HEK293T (cell line): ENCODE results near the gene NHSL2.

Experiments used
- ARNT ChIP-seq: fragments of 450-650 bp; IDR thresholded peaks from 2 replicates; pipeline ENCODE4 v1.6.1; 2017; ENCODE audit warnings: mild to moderate bottlenecking
- BHLHE40 ChIP-seq: fragments of 450-650 bp; IDR thresholded peaks from 2 replicates; pipeline ENCODE4 v1.6.1; 2016; ENCODE audit warnings: mild to moderate bottlenecking, moderate library complexity, borderline replicate concordance
- CTBP1 ChIP-seq: fragments of 450-650 bp; IDR thresholded peaks from 2 replicates; pipeline ENCODE4 v1.6.1; 2016; ENCODE audit warnings: borderline replicate concordance
- FOXA1 ChIP-seq: fragments of 450-650 bp; IDR thresholded peaks from 2 replicates; pipeline ENCODE4 v1.6.1; 2016; ENCODE audit warnings: mild to moderate bottlenecking
- FOXK2 ChIP-seq: fragments of 450-650 bp; IDR thresholded peaks from 2 replicates; pipeline ENCODE4 v1.6.1; 2016; ENCODE audit warnings: mild to moderate bottlenecking
- FOXM1 ChIP-seq: fragments of 450-650 bp; IDR thresholded peaks from 2 replicates; pipeline ENCODE4 v1.6.1; 2017; ENCODE audit warnings: mild to moderate bottlenecking, borderline replicate concordance
- HDGF ChIP-seq: fragments of 450-650 bp; IDR thresholded peaks from 2 replicates; pipeline ENCODE4 v1.6.1; 2017; ENCODE audit warnings: antibody characterized with exemption, borderline replicate concordance
- NFRKB ChIP-seq: fragments of 450-650 bp; IDR thresholded peaks from 2 replicates; pipeline ENCODE4 v1.6.1; 2016; ENCODE audit warnings: mild to moderate bottlenecking, moderate library complexity
- SP1 ChIP-seq: fragments of 450-650 bp; IDR thresholded peaks from 2 replicates; pipeline ENCODE4 v1.6.1; 2017
- SUZ12 ChIP-seq: fragments of 450-650 bp; IDR thresholded peaks from 2 replicates; pipeline ENCODE4 v1.6.1; 2016; ENCODE audit warnings: mild to moderate bottlenecking
- TARDBP ChIP-seq: fragments of 450-650 bp; IDR thresholded peaks from 2 replicates; pipeline ENCODE4 v1.6.1; 2016
- ZNF384 ChIP-seq: fragments of 450-650 bp; IDR thresholded peaks from 2 replicates; pipeline ENCODE4 v1.6.1; 2016
- TF ChIP-seq, protein P1 (sequence below): fragments of 450-650 bp; IDR thresholded peaks from 2 replicates; pipeline ENCODE4 v1.6.1; 2016

DNA sequence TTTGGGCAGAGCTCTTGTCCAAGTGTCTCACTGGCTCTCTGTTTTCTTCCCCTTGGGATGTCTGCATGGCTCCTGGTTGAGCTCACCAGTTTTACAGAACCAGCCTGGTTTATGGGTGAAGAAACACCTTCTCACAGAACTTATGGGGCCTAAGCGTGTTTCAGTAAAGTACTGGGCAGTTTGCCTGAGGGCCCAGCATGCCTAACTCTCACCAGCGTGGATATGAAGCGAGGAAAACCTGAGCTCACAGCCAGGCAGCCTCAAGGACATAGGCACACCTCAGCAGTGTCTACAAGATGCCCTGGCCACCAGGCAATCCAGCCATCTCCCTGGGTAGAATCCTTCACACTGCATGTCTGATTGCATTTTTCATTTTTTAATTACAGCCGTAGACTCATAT is 9.2 kb downstream of the NHSL2 start:
- TF ChIP-seq HDGF (no peak), SP1 (no peak), TARDBP (no peak), ZNF384 (no peak), NFRKB (no peak), ARNT (no peak), FOXM1 (no peak), BHLHE40 (no peak), FOXK2 (no peak), FOXA1 (no peak), SUZ12 (no peak), CTBP1 (no peak)
- TF ChIP-seq, protein P1, sequence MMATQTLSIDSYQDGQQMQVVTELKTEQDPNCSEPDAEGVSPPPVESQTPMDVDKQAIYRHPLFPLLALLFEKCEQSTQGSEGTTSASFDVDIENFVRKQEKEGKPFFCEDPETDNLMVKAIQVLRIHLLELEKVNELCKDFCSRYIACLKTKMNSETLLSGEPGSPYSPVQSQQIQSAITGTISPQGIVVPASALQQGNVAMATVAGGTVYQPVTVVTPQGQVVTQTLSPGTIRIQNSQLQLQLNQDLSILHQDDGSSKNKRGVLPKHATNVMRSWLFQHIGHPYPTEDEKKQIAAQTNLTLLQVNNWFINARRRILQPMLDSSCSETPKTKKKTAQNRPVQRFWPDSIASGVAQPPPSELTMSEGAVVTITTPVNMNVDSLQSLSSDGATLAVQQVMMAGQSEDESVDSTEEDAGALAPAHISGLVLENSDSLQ, result no peak
